GM20431 (cell line): ENCODE results near the gene METAP2.

Source experiments
- in situ Hi-C: fragments of 300-500 bp; cut with MseI, MboI; formaldehyde crosslinking; loops from one replicate; pipeline ENCODE4 v1.15.0; 2020; ENCODE audit warnings: low sequenced_read_pairs; ENCODE audit not compliant: unreplicated experiment

Gene METAP2

GRCh38 chr12:95506707-95507523, 33.0 kb downstream of the METAP2 start:
- in situ Hi-C loops: no loop called here

GRCh38 chr12:95509300-95509699, 35.3 kb downstream of the METAP2 start:
- in situ Hi-C loops: no loop called here

GRCh38 chr12:95511977-95512376, 38.0 kb downstream of the METAP2 start:
- in situ Hi-C loops: no loop called here

GRCh38 chr12:95513599-95513998, 39.6 kb downstream of the METAP2 start:
- in situ Hi-C loops: no loop called here

GRCh38 chr12:95515197-95515596, 41.2 kb downstream of the METAP2 start:
- in situ Hi-C loops: no loop called here

DNA sequence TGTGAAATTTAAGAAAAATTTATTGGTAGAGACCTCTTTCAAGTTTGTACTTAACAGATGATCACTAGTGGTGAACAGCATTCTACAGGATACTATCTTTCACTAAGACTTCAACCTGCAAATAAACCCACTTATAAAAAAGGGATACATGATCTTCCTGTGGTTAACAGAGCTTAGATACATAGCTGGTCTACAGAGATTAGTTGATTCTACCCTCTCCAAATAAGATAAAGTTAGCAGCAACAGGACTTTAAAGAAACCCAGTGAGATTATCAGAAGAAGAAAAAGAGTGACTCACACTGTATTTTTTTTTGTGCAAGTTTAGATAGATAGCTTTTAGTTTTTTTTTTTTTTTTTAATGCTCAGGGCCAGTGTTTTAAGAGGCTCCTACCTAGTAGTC, 42.8 kb downstream of the METAP2 start:
- in situ Hi-C loops: no loop called here

- in situ Hi-C loops: no loop called here
These were observed 43.3 kb downstream of the METAP2 start for GRCh38 chr12:95517246-95517645.

- in situ Hi-C loops: no loop called here
These were observed 45.0 kb downstream of the METAP2 start for GRCh38 chr12:95518944-95519343.

DNA sequence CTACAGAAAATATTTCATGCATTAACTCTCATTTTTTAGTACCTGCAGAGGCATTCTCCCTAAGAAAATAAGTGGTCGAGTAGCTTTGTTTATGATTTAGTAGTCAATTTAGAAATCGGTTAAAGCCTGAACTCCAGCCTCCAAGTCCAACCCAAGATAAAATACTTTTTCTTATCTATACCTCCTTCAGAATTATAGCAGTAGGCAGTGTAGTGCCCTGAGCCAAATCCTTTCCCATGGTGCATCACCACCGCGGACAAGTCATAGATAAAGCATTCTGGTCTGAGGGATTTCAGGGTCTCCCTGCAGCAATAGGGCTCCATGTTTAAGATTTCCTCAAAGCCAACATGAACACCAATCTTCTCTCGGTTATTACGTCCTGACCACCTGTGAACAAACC, 46.9 kb downstream of the METAP2 start:
- in situ Hi-C loops: no loop called here

DNA sequence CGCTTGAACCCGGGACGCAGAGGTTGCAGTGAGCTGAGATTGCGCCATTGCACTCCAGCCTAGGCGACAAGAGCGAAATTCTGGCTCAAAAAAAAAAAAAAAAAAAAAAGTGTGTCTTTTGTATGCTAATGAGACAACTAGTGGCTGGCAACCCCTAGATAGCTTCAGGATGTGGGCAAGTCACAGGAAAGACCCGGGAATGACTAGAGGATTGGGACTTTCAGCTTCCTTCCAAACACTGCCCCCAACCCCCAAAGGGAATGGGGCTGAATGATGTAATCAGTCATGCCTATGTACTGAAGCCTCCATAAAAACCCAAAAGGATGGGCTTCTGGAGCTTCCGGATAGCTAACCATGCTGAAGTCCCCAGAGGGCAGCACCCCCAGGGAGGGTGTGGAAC, 48.7 kb downstream of the METAP2 start:
- in situ Hi-C loops: no loop called here

GRCh38 chr12:95528431-95528830, 54.5 kb downstream of the METAP2 start:
- in situ Hi-C loops: no loop called here

DNA sequence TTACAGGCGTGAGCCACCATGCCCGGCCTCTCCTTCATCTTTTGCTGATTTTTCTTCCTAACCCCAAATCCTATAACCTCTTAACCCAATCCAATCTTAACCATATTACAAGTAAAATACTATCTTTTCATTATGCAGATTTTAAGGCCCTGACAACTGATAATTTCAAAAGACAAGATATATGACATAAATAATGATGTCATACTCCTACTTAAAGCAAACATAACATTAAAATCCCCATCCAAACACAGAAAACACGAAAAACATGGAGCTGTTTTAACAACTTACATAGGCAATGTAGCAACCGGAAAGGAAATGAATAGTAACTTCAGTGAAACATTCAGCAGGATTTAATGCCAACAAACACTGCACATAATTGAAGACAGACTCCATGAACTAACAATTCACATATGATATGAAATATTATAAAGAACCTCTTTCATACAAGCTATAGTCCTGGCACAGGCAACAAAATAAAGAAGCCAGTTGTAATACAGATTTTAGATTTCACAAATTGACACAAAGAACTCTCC, 55.8 kb downstream of the METAP2 start:
- in situ Hi-C loops: loop anchor here (10.0 kb wide), 1 partner anchor 415 kb away; no protein-coding TSS in a partner anchor

- in situ Hi-C loops: loop anchor here (10.0 kb wide), 1 partner anchor 418 kb away; no protein-coding TSS in a partner anchor
These were observed 58.9 kb downstream of the METAP2 start for GRCh38 chr12:95532851-95533250.

GRCh38 chr12:95533985-95534384, 60.0 kb downstream of the METAP2 start:
- in situ Hi-C loops: loop anchor here (10.0 kb wide), 1 partner anchor 419 kb away; no protein-coding TSS in a partner anchor

DNA sequence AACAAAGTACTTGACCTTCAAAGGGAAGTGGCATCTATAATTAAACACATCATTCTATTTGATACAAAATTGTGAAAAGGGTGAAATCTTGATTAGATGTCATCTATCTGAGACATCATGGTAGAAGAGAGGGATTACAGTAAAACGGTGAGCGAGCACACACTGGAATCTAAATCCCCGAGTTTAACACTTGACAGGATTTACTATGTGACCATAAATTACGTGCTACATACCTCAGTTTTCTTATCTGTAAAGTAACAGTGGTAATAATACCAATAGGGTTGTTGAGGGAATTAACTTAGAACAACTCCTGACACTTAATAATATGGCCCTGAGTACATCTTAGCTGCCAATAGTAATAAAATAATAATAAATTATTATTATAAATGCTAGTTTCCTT, 64.1 kb downstream of the METAP2 start:
- in situ Hi-C loops: loop anchor here (10.0 kb wide), 1 partner anchor 423 kb away; no protein-coding TSS in a partner anchor

- in situ Hi-C loops: loop anchor here (10.0 kb wide), 1 partner anchor 424 kb away; no protein-coding TSS in a partner anchor
These were observed 64.7 kb downstream of the METAP2 start for GRCh38 chr12:95538656-95539055.

DNA sequence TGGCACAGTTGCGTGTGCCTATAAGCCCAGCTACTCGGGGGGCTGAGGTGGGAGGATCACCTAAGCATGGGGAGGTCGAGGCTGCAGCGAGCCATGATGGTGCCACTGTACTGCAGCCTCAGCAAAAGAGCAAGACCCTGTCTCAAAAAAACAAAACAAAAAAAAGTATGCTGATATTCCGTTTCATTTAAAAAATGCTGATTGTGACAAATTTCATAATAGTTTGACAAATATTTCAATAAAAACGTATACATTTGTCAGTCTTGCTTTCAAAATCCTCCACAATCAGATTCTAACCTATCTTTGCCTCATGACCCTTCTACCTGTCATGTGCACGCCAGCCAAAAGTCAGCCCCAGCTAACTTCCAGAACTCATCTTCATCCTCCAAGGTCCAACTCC, 67.5 kb downstream of the METAP2 start:
- in situ Hi-C loops: no loop called here

DNA sequence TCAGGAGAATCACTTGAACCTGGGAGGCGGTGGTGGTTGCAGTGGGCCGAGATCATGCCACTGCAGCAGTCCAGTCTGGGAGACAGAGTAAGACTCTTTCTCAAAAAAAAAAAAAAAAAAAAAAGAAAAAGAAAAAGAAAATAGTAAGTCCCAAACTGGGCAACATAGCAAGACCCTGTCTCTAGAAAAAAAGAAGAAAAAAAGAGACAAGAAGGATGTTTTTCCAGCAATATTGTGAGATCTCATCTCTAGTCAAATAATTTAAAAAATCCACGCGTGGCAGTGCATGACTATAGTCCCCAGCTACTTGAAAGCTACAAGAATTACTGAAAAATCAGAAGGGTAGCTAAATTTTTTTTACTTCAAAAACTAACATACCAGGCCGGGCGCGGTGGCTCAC, 69.4 kb downstream of the METAP2 start:
- in situ Hi-C loops: no loop called here

DNA sequence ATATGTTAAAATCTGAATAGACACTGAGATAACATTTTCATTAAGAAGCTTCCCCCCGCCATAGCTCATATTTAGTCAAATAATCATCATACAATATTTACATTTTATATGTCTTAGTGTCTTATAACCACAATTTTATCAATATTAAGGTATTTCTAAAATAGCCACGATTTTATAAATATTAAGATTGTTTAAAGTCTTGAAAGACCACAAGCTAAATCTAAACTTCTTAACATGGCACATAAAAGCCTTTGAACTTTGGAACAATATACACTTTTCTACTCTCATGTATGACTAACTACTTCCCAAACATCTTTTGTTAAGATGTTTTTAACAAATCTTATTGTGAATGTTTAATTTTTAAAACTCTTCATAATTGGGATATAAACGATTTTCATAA, 70.8 kb downstream of the METAP2 start:
- in situ Hi-C loops: no loop called here

GRCh38 chr12:95545303-95545702, 71.4 kb downstream of the METAP2 start:
- in situ Hi-C loops: no loop called here

GRCh38 chr12:95545731-95546490, 72.0 kb downstream of the METAP2 start:
- in situ Hi-C loops: no loop called here
